Activated CD4-positive, CD25-positive, alpha-beta regulatory T cell treated with anti-CD3 and anti-CD28 coated beads, Interleukin-2, amount 50 U/mL, for 72 hours (primary cell): ENCODE measurements around the gene CDIPT.
"Not testable (repeated sequence)": the region's sequence is repeated elsewhere in the genome, so short reads cannot be mapped to it uniquely, and the experiment has no call there.

Source experiments
- DNase-seq: peaks from one replicate; pipeline ENCODE4 v3.0.0; 2021

CDIPT gene, protein sequence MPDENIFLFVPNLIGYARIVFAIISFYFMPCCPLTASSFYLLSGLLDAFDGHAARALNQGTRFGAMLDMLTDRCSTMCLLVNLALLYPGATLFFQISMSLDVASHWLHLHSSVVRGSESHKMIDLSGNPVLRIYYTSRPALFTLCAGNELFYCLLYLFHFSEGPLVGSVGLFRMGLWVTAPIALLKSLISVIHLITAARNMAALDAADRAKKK

DNA sequence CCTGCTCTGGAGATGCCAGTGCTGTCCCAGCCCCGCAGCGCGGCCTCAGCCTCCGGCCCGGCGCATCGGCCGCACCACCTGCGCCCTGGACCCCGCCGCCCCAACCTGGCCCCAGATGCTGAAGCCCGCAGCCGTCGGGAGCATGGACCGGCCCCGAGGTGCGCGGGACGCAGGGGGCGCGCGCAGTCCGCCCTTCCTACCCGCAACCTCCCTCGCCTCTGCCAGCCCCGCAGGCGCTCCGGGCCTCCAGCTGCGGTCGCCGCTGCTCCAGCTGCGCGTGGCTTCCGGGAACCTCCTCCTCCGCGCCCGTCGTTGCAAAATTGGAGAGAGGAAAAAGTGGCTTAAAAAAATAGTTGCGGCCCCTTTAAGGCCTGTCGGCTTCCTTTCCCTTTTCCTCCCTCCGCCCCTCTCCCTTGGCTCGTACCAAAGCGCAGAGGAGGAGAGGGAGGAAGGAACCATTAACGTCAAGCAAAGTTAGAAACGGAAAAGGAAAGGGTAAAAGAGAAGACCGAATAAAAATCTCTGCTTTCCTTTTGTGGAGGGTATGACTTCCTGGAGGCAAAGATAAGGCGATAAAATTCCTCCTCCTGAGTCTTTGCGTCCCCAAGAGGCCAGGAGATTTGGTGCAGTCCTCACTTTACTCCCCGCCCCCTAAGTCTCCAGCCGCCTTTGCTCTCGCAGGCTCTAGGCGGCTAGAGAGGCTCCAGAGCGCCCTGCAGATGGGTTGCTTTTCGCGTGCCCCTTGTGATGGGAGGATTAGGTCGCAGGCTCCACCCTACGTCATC is at the start of gene CDIPT:
CDIPT (minus strand) TSS at position 343 of the 785 bp plus-strand sequence. CDS start 369 bp downstream, outside the sequence.
- peak; percentile 80 for DNase-seq

DNA sequence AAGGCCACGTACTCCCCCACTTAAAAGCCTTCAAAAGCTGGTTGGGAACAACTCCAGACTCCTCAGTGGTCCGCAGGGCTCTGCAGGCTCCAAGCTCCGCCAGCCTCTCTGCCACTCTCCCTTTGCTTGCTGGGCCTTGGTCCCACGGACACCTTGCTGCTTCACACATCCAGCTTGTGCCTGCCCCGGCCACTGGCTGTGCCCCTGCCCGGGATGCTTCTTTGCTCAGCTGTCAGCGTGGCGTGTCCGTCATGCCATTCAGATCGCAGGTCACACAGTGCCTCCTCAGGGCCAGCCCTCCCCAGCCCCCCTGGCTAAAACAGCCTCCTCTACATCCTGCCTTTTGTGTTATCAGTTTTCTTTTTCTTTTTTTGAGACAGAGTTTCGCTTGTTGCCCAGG is 49.1 kb upstream of the CDIPT start:
- no peak for DNase-seq

DNA sequence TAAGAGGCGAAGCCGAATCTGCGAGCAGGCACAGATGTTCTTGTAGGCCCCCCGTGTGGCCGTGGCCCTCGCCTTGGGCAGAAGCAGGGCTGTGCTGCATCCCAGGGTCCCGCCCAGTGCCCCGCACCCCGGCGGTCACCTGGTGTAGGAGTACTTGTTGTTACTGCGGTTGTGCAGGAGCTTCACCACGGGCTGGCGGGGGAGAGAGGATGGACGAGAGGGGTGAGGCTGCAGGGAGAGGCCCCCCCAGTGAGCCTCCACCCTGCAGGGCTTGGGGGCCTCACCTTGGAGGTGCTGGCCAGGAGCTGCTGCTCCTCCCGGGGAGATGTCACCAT is 48.6 kb upstream of the CDIPT start:
- no peak for DNase-seq

DNA sequence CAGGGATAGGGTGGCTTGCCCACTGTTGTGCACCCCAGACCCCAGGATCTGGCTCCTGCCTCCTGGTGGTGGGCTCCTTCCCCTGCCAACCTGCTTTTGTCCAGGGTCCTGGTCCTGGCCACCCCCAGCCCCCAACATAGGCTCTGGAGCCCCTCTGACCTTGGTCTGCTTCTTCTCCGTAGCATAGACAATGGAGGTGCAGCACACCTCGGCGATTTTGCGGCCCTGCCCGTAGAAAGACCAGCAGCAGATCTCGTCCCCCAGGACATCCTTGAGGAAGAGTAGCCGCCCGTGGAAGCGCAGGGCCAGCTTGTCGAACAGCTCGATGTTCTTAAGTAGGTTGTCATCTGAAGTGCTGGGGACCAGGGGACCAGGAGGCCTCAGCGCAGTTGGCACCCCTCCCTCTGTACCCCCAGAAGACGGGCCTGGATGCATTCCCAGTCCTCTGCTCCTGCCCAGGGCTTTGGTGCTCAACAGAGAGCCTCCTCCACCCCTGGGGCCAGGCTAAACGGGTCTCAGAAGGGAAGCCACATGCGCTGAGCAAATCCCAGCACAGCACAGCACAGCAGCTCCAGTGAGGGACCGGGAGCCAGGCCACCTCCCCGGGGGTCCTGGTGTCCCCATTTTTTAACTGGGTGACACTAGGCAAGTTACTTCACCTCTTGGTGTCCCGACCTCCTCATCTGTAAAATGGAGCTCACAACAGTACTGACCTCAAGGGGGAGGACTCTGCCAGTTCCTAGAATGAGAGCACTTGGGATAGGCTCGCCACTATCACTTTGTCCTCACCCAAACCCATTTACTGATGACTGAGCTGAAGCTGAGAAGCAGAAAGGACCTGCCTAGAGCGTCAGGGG is 48.0 kb upstream of the CDIPT start:
- DNase-seq = no peak

DNA sequence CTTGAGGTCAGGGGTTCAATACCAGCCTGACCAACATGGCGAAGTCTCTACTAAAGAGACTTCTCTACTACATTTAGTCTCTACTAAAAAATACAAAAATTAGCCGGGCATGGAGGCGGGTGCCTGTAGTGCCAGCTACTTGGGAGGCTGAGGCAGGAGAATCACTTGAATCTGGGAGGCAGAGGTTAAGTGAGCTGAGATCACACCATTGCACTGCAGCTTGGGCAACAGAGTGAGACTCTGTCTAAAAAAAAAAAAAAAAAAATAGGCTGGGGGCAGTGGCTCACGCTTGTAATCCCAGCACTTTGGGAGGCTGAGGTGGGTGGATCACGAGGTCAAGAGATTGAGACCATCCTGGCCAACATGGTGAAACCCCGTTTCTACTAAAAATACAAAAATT is 46.8 kb upstream of the CDIPT start:
- DNase-seq = not testable (repeated sequence)

DNA sequence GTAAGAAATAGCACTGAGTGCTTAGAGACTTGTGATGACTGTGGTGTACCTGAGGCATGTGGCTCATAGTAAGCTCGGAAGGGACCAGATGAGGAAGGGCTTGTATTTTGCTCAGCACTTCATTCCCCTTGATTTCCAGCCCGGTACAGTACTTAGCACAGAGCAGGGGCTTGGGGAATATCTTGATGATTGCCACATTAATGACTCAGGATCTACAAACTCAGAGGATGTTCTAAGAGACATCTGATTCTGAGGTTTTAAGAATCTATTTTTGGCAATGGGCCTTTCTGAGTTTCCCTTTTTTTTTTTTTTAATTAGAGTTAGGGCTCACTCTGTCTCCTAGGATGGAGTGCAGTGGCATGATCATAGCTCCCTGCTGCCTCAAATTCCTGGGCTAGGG is 46.4 kb upstream of the CDIPT start:
- DNase-seq = no peak

DNA sequence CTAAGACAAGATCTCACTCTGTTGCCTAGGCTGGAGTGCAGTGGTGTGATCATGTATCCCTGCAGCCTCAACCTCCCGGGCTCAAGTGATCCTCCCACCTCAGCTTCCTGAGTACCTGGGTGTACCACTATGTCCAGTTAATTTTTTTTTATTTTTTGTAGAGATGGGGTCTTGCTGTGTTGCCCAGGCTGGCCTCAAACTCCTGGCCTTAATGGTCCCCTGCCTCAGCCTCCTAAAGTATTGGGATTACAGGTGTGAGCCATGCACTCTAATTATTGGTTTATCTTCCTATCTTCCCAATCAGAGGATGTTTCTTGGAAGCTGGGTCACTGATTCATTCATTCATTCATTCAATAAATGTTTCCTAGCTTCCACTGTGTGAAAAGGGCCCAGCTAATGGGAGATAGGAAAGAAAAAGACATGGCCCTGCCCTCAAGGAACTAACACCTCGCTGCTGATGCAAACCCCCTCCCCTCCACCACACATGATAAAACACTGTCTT is 45.7 kb upstream of the CDIPT start:
- DNase-seq = no peak

DNA sequence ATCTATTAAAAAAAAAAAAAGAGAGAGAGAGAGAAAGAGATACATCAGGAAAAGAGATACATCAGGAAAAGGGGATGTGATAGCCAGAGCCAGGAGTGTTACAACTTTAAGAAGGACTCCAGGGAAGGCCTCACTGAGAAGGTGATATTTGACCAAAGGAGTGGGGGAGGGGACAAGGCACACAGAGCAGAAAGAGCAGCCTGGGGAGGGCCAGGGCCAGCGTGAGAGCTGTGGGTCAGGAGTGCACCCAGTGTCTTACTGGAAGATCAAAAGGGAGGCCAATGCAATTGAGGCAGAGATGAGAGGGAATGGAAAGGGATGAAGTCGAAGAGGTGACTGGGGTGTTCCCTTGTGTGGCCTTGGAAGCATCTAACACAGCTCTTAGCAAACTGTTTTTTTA is 44.9 kb upstream of the CDIPT start:
- no peak for DNase-seq

DNA sequence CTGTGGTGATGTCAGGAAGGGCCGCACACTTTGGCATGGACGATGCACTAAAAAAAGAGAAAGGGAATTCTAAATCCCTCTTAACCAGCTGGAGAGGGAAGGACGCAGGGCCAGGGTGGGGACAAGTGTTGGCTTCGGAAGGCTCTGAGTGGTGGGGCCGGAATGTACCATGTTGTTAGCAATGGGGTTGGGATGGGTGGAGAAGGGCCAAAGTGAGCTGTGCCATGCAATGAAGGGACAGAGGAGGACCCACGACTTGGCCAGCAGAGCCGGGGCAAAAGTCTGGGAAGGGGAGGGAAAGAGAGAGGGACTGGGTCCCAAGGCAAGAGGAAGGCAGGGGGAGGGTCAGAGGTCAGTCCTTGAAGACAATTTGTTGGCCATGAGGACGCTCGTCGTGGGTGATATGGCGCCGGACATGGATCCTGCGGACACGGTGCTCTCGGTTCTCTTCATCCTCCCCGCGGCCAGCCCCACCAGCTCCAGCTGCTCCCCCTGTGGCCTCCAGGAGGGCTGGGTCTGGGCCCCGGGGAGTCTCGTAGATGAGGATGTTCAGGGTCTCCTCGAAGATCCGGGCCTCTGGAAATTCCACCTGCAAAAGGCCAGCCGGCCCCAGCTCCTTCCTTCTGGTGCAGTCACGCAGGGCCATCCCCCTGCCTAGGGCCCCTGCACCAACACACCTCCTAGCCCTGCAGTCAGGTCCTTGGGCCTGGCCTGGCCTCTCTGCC is 43.7 kb upstream of the CDIPT start:
- DNase-seq = no peak

DNA sequence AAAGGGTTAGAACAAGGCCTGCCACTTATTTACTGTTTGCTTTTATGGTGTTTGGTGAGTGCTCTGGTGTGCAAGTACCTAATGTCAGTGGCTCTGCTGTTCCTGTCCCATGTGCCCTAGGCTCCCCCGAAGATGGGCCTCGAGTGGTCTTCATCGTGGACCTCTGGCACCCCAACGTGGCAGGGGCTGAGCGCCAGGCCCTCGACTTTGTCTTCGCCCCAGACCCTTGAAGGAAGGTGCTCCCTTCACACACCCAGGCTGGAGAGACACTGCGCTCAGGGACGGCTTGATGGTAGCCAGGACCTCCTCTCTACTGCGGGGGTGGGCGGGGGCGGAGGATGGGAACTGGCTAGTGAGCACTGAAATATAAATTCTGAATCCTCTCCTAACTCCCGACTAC is 42.6 kb upstream of the CDIPT start:
- DNase-seq = no peak

DNA sequence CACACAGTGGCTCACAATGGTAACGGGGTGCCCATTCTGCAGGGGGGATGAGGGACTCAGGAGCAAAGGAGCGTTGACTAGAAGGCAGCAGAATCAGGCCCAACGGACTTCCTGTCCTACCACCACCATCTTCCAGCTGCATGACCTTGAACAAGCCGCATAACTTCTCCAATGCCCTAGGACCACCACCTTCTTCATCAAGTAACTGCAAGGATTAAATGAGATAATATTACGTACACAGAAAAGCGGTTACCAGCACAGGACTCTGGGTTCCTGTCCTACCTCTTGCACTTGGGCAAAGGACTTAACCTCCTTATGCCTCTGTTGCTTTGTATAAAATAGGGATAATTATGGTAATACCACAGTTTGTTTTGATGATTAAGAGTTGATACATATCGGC is 41.9 kb upstream of the CDIPT start:
- no peak for DNase-seq

DNA sequence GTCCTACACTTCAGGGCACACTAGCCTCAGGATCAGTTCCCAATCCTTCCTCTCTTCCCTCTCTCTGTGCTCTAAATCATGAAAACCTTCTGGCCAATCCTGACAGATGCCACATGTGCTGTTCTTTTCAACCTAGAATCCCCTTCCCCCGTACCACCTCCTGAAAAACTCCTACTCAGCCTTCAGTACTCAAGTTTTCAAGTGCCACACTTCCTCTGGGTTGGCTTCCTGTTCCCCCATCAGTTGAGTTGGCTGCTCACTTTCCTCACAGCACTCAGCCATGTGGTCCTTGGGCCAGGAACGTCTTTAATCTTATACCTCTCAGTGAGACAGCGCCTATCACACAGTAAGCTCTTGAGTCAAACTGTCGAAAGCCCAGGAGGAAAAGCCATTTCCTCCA is 40.6 kb upstream of the CDIPT start:
- no peak for DNase-seq

DNA sequence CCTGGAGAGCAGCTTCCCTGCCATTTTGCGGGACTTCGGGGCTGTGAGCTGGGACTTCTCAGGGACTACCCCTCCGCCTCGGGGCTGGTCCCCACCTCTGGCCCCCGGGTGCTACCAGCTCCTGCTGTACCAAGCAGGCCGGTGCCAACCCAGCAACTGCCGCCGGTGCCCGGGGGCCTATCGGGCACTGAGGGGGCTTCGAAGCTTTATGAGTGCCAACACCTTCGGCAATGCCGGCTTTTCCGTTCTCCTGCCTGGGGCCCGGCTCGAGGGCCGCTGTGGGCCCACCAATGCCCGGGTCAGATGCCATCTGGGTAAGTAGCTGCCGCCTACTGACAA is 38.5 kb upstream of the CDIPT start:
- no peak for DNase-seq

DNA sequence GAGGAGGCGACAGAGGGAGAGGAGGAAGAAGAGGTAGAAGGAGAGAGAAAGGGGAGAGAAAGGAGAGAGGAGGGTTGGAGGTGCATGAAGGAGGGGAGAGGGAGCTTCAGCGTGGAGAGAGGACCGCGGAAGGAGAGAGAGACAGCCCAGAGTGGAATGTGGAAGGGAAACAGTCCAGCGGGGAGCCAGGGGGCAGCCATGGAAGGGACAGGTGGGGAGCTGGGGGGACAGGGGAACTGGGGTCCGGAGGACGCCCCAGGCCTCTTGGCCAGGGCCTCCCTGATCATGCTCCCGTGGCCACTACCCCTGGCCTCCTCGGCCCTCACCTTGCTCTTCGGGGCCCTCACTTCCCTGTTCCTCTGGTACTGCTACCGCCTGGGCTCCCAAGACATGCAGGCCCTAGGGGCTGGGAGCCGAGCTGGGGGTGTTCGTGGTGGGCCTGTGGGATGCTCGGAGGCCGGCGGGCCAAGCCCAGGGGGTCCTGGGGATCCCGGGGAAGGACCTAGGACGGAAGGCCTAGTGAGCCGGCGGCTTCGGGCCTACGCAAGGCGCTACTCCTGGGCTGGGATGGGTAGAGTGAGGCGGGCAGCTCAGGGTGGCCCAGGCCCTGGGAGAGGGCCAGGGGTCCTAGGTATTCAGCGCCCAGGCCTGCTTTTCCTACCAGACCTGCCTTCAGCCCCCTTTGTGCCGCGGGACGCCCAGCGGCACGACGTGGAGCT is 38.0 kb upstream of the CDIPT start:
- DNase-seq = no peak

DNA sequence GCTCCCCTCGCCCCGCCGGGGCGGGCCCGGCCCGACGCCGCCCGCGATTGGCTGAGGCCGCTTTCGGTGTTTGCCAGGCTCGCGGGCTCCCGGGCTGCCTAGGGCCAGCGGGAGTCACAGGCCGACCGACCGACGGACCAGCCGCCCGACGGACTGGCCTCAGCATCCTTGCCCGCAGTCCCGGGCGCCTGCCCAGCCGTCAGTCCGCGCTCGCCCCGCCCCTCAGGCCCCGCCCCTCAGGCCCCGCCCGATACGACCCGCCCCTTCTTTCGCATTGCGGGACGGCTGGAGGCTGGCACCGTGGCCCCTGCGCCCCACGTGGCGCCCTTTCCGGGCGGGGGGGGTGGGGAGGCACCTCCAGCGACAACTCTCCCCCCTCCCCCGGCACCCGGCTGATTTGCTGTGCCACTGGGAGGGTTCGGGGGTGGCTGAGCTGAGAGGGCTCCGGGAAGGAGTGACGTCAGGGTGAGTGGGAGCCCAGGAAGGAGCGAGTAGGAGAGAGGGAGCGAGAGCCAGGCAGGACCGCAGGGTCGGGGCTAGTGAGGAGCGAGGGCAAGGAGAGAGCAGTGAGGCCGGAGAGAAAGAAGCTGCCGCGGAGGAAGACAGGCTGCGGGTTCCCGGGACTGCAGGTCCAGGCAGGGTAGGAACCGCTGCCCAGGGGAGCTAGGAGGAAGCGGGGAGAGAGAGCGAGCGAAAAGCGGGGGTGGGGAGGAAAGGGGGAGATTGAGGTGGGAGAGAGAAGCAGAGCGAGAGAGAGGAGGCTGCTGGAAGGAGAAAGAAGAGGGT is 37.3 kb upstream of the CDIPT start, which contains the start of gene ASPHD1:
ASPHD1 (plus strand) TSS at position 387 of the 786 bp plus-strand sequence. CDS start 484 bp downstream, outside the sequence.
- DNase-seq = peak; percentile 54

DNA sequence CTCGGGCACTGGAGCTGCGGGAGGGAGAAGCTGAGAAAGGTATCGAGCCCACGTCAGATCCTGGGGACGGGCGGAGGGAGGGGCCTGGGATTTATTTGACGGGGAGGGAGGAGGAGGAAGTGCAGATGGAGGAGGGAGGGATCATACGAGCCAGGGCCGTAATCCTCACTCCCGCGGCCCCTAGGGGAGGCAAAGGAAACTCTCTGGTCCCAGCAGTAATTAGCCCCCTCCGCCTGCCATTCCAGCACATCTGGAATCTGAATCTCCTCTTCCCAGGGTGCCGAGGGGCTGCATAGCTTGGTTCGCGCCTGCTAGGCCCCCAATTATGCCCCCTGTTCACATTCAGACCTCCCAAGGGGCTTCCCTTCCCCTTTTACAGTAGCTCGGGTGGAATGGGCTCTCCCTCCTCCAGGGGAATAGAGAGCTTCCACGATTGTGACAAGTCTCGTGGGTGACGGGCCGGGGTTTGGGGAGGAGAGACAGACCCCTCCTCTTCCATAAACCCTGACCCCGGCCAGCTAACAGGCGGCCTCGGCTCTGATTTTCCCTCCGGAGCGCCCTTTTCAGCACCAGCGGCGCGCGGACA is 36.6 kb upstream of the CDIPT start, which contains the start of gene SEZ6L2:
SEZ6L2 (minus strand) TSS at position 35 of the 586 bp plus-strand sequence. CDS start 531 bp downstream, outside the sequence.
- peak; percentile 88 for DNase-seq

DNA sequence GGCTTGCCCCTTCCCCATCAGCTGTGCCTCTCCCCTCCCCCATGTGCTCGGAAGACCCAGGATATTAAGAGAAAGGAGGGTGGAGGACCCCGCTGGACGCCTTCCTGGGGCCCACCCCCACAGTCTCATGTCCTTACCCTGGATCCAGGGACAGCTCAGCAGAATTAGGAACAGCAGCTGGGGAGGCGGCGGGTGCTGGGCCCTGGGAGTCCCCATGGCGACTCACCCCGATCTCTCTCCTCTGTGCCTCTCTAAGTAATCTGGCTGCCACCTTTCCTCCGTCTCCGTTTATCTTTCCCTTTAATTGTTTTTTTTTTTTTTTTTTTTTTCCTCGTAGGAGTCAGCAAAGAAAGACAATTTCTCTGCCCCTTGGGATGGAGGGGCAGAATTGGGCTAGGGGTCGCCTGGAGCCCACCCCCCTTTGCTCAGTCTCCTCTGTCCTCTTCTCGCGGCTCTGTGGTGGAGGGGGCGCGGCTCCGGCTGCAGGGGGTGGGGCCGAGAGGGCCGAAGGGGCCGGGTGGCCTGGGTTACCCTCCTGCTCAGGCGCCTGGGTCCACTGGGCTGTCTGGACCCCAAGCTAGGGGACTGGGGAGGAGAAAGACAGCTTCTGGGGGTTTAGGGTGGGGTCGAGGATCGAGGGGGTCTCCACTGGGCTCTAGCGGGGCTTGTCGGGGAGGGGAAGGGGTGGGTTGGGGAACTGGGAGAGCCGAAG is 35.9 kb upstream of the CDIPT start:
- DNase-seq = no peak

DNA sequence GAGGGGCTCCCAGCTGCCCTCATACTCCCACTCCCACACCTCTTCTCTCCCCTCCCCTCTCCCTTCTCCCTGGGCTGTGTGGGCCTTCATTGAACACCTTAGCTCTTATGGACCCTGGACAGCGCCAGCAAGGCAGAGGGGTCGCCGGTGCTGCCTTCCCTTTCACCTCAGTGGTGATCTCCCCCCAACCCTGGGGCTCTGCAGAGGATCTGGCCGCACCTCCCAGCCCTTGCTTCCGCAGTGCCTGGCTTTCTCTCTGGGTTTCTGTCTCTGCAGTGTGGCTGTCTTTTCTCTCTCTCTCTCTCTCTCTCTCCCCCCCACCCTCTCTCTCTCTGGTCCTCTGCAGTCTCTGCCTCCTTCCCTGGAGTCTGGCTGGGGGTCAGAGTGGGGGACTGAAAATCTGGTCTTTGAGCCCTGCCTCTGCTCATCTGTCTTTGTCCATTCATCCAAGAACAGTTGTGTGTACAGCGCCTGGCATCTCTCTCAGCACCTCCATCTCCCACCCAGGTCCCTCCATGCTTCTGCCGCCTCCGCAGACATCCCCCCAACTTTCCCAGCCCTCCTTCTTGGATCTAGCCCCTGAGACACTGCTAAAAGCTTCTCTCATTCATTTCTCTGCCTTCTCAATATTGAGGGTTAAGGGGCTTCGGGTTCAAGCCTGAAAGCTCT is 35.2 kb upstream of the CDIPT start:
- DNase-seq = no peak

DNA sequence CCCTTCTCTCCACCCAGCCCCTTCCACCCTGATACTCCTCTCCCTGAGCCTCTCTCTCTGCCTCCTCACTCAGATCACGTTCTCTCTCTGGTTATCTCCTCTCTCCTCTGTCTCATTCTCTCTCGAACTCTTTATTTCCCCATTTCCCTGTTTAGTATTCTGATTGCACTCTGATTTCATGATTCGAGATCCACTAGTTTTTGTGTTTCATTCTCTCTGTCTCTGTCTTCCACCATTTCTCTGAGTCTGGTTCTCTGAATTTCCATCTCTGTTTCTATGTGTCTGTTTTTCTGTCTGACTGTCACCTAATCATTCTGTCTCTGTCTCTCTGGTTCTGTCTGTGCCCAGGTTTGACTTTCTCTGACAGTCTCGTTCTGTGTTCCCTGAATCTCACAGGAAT is 34.3 kb upstream of the CDIPT start:
- DNase-seq = no peak

DNA sequence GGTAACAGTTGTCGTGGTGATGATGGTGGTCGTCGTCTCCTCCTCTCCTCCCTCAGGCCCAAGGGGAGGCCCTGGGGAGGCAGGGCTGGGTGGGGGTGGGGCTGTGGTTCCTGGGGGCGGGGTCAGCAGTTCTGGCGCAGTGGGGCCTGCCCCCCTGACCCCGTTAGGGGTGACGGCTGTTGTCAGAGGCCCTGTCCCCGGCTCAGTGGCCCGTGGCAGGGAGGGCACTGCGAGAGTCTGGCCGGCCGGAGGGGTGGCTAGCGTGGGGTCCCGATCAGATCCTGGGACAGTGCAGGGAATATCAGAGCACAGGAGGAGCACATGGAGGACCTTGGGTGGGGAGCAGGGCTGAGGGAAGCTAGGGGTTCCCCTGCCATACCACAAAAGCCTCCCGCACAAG is 33.8 kb upstream of the CDIPT start:
- DNase-seq = no peak
